Uterus (tissue), 2 donors: ENCODE data around the gene SELPLG.
"Not testable (repeated sequence)": the region's sequence is repeated elsewhere in the genome, so short reads cannot be mapped to it uniquely, and the experiment has no call there.

Source experiments
- POLR2A ChIP-seq, 2 donors: fragments of 450-650 bp; IDR thresholded peaks; one replicate each; pipeline ENCODE4 v1.6.1; 2016; ENCODE audit warnings: antibody characterized with exemption in 2 of 2, mild to moderate bottlenecking in 1 of 2, moderate library complexity in 1 of 2
- TF ChIP-seq, protein P1 (sequence below), 4 experiments: fragments of 200-600 bp in 2 of 4; fragments of 450-650 bp in 2 of 4; sonication (generic) in 2 of 4; IDR thresholded peaks; one replicate each; pipeline ENCODE4 v1.5.1; 2016 to 2019; ENCODE audit warnings: antibody characterized with exemption in 4 of 4, mild to moderate bottlenecking in 2 of 4, moderate library complexity in 1 of 4

GRCh38 chr12:108631261-108631660, 2.4 kb downstream of the SELPLG start:
- not testable (repeated sequence) for TF ChIP-seq POLR2A (IDR thresholded peaks at IDR 0.05)
- TF ChIP-seq, protein P1, sequence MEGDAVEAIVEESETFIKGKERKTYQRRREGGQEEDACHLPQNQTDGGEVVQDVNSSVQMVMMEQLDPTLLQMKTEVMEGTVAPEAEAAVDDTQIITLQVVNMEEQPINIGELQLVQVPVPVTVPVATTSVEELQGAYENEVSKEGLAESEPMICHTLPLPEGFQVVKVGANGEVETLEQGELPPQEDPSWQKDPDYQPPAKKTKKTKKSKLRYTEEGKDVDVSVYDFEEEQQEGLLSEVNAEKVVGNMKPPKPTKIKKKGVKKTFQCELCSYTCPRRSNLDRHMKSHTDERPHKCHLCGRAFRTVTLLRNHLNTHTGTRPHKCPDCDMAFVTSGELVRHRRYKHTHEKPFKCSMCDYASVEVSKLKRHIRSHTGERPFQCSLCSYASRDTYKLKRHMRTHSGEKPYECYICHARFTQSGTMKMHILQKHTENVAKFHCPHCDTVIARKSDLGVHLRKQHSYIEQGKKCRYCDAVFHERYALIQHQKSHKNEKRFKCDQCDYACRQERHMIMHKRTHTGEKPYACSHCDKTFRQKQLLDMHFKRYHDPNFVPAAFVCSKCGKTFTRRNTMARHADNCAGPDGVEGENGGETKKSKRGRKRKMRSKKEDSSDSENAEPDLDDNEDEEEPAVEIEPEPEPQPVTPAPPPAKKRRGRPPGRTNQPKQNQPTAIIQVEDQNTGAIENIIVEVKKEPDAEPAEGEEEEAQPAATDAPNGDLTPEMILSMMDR (IDR thresholded peaks at IDR 0.05): not testable (repeated sequence)
